Kidney glomerular epithelial cell (primary cell): ENCODE results near the gene HNRNPR.
"Not testable (repeated sequence)": the region's sequence is repeated elsewhere in the genome, so short reads cannot be mapped to it uniquely, and the experiment has no call there.

Source experiments
- DNase-seq: peaks from one replicate; lab custom pipeline; 2025; lab: John Stamatoyannopoulos, UW

Gene HNRNPR

DNA sequence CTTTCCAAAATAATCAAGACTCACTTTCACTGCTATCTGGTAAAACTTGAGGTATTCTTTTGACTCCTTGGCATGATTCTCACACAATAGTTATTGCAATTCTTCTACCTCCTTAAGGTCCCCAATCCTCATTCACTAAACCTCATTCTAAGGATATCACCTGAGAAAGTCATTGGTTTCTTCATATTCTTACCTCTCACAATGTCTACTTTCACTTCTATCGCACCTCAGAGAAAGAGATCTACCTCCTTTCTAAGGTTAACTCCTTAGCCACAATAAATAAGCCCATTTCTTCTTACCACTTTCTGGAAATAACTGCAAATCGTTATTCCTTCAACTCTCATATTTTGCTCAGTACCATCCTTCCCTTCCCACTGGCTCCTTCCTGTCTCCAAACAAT lies 18.7 kb downstream of the HNRNPR start:
- DNase-seq, result no peak

DNA sequence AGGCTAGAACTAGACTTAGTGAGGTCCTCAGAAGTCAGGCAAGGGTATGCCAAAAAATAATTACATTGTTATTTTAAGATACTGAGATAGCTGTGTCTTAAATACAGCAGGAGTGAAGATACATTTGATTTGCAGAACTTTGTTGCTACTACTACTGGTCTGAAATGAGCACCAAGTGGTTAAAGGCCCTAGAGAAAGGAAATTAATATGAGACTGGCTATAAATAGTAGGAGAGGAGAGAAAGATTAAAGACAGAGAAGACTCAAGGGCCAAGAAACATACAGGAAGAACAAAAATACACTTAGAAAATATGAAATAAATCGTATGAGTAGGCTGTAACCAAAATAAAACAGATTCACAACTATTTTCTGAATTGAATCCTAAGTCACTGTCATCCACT lies 21.3 kb downstream of the HNRNPR start:
- DNase-seq, result no peak

DNA sequence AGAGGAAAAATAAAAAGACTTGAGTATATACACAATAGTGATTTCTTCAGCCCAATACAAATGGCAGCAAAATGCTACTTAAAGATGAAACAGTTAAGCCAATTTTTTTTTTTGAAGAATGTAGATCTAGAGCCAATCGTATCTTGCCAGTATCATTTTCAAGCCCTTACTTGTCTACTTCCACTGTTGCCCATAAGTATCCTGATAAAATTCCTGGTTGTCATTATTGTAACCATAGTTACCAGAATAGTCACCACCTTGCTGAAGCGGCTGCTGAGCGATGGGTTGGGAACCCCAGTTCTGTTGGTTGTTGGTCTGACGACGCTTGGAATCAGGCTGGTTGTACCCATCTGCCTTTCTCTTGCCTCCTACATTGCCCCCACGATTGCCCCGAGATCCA lies 33.8 kb downstream of the HNRNPR start:
- DNase-seq, result not testable (repeated sequence)

DNA sequence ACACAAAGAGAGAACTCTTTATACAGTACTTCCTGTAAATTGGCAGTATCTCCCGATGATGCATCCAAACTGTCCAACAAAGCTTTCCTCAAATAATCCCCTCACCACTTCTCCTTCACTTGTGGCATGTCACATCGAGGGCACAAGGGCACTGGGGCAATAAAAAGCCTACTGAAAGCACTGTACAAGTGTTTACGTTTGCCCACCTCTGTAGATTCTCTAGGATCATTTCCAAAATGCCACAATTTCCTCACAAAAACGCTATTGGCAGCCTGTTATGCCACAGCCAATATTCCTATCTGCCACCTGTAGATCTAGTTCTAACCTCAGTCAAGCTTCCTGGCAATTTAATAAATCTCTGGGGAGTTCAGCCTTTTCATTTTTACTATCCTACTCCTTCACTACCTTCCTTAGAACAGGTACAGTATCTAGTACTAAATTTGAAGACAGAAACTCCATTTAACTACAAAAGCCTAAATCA lies 39.9 kb downstream of the HNRNPR start:
- DNase-seq, result no peak

DNA sequence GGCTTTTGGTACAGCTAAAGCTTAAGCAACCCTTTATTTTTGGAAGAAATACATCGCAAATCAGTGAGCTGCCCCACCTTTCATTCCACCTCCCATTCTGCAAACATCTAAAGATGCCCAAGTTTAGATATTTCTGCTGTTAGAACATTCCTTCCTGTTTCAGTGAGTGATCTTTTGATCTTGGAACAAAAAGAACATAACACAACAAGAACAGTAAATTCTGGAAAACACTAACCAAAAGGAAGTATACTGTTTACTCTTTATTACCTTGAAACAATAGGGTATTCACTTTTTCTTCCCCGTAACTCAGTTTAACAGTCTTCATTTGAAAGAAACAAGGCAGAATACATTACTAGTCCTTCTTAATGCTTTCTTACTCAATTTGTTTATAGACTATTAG lies 40.6 kb downstream of the HNRNPR start:
- no peak for DNase-seq

DNA sequence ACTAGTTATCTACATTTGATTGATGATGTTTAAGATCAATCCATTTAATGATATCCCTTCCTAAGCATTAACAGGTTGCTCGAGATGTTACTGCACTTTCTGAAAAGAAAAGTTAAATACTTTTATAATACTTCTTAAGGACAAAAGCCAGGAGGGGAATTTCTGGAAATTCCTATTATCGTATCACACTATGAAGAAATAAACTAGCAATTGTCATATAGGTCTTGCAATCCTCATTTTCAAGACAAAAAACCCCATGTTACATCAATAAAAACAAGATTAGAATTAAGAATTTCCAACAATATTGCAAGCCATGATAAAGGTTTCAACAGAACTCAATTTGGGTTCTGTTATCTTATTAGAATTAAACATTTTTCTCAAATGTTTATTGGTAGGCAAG lies 47.2 kb downstream of the HNRNPR start:
- DNase-seq, result no peak

DNA sequence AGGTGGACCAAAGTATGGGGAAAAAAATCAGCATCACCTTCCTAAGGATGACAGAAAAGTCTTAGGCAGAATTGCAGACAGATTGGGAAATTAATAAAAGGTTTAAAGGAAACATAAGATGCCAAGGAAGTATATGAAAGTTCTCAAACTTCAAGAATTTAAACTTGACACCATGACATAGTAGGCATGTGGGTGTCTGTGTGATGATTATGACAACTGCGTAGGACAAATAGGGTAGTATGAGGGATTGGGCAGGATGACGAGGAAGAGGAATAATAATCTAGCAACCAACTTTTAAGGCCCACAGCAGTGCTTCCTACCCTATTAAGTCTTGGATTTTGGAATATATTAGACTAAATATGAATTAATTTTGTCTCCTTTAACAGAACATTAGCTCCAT lies 52.4 kb downstream of the HNRNPR start:
- DNase-seq, result no peak

DNA sequence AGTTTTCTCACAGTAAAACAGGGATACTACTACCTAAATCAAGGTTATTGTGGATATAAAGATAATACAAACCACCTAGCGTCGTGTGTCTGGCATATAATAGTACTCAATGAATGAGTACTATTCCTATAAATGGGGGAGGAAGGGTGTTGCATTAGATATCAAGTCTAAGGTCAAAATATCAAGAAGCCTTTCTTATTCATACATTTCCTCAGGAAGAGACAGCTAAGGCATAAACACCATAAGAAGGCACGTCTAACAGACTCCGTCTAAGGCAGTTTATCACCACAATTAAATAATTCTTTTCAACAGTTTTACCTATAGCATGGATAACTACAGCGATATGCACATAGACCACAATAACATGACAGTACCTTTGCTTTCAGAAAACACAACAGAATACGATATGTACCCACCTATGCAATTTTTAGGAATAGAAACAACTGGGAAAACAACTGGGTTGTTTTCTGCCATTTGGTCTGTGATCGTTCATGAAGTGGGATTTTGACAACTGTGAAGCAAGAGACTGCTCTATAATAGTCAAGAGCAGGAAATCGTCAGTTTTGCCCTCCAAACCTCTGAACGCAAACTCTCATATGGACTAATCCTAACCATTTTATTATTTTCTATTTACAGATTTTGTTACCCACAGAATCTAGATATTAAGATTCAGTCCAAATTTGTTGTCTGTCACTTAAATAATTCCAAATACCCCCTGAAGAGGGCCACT lies 53.1 kb downstream of the HNRNPR start:
- DNase-seq, result no peak

DNA sequence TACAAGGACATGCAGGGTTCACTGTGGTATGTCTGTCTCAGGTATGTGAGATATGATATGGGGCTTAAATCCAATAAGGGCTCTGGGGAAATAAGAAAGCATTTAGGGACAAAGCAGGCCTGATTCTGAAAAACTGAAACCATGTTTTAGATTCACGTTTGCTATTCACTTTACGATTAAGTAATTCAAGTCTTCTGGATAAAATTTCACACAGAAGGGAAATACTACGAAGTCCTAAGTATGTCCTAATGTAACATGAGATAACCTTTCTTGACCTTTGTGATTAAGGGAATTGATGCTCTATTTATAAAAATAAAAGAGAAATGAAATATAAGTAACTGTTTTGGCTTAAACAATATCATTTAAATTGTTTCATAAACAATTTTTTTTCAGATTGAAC lies 55.4 kb downstream of the HNRNPR start:
- no peak for DNase-seq

DNA sequence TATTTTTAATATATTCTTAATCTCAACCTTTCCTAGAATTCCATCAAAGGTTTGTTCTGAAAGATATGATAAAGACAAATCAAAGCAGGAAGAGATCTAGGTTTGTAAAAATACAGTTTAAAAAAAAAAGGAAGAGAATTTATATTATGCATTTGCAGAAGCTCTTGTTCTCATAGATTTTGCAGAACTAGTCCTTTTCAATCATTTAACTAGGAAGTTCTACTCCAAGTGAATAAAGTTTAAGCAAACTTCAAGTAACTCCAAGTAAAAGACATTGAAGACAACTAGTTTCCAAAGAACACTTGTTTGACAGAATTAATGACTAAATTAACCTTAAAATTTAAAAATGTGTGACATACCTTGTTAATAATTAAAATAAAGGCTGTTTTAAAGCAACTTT lies 55.9 kb downstream of the HNRNPR start:
- DNase-seq, result no peak

DNA sequence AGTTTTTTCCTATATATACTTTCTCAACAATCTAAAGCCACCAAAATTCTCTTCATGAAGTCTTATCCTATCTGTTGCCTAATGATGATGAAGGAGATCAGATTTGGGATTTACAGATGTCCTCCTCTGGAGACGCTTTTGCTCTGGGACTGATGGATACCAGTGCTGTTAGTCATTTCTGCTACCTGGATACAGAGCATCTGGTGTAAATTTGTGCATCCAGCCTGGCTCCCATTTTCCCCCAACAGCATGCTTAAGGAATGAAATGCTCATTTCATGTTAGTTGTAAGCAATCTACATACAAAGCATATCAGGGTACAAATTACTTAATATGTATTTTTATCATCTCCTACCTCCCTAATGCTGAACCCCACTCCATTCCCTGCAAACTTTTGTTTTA lies 57.7 kb downstream of the HNRNPR start:
- no peak for DNase-seq

DNA sequence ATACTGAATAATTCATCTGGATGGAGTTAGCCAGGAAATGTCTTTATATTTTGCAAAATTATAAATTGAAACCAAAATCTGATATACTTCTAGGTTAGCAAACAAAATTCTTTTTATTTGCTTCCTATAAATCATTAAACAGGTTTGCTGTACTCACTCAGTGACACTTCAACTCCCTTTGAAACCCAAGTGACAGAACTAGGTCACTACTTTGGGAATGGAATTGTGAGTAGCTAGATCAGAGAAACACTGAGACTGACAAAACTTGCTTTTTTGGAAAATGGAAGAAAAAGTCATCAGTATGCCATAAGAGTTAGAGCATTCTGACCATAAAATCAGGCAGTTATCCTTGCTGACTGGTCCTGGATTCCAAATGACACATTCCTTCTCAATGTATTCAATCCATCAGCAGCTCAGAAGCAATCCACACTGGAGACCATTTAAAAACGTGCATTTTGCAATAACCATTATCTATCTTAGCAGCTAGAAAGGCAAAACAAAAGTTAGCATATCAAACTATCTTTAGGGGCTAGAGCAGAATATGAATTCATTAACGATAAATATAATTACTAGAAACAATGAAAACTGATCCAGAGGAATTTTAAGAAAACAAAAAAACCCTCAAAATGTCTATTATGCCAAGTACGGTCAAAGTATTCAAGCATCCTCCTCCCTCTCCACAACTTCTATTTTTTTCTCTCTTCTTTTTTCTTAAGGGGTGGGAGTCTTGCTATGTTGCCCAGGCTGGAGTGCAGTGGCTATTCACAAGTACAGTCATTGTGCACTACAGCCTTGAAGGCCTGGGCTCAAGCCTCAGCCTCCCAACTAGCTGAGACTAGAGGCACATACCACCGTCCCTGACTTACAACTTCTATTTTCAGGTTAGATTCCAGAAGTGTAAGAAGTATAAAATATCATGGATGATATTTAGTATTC lies 60.1 kb downstream of the HNRNPR start:
- DNase-seq, result peak; percentile 17

DNA sequence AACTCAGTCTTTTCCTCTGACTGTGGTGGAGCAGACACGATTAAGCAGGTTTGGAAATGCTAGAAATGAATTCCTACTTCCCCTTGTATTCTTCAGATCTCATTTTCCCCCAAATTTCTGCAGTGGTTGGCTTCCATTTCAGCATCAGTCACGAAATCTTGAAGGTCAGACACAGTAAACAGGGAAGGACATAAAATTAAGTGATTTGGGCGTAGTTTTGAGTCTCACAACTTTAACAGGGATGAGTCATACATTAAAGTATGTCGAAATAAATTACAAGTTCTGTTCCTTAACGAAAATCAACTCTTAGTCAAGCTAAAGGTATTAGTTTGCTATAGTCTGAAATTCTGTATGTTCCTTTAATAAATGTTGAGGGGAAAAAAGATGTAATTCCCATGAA lies 61.1 kb downstream of the HNRNPR start:
- no peak for DNase-seq

DNA sequence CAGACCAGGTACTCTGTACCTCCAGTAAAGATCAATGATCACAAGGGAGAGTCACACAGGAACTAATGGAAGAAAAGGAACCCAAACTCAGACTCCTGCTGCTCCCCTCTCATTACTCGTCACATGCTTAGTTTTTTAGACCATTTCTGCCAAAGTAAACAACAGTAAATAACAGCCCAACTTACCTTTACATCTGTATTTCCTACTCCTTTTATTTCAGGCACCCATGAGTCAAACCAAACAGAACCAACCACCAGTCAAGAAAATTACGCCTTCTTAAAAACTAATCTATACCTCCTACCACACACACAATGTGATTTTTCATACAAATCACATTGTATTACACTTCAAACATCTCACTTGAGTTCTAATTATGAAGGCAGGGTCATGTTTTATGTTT lies 65.4 kb downstream of the HNRNPR start:
- no peak for DNase-seq

DNA sequence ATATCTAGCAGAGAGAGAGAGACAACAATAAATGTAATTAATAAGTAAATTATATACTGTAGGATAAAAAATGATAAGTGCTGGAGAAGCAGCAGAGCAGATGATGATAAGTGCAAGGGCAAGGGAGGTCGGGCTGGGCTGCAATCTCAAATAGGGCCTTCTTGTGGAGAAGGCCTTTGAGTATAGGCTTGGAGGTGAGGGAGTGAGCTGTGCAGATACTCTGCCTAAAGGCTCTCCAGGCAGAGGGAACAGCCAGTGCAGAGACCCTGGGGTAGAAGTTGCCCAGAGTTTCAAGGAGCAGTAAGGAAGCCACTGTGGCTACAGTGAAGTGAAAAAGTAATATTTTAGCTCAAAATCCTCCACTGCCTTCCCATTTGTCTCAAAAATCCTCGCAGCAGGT lies 67.6 kb downstream of the HNRNPR start:
- DNase-seq, result no peak

DNA sequence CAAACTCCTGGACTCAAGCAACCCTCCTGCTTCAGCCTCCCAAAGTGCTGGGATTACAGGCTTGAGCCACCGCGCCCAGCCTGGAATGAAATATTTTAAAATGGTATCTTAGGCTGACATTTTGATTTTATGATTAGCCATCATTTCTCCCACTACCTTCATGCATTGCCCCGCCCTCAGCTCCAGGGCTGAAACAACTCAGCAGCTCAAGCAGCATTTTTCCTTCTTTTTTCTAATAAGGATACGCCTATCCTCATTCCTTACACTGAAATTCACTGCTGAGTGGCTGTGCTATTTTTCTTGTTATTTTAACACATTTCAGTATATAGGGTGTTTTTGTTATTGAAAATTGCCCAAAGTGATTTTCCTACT lies 70.0 kb downstream of the HNRNPR start:
- no peak for DNase-seq

DNA sequence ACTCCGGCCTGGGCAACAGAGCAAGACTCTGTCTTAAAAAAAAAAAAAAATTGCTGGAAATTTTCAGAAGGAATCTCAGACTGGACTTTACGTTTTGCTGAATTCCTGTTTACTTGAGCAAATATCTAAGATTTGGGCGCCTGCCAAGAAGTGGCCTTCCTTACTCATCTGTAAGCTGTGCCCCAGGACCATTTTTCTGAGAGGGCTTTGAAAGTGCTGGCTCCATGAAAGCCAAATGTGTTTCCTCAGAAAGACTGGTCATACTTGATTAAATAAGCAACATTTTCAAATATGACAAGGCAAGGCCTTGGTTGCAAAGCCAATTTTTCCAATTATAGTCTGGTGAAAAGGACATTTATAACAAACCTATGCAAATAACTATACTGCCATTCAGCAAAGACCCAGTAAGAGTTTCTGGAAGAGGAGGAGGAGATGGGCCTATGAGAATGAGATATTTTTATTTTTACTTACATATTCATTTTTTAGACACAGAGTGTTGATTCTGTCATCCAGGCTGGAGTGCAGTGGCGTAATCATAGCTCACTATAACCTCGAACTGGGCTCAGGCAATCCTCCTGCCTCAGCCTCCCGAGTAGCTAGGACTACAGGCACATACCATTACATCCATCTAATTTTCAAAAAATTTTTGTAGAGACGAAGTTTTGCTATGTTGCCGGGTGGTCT lies 70.5 kb downstream of the HNRNPR start:
- DNase-seq, result peak; percentile 18

DNA sequence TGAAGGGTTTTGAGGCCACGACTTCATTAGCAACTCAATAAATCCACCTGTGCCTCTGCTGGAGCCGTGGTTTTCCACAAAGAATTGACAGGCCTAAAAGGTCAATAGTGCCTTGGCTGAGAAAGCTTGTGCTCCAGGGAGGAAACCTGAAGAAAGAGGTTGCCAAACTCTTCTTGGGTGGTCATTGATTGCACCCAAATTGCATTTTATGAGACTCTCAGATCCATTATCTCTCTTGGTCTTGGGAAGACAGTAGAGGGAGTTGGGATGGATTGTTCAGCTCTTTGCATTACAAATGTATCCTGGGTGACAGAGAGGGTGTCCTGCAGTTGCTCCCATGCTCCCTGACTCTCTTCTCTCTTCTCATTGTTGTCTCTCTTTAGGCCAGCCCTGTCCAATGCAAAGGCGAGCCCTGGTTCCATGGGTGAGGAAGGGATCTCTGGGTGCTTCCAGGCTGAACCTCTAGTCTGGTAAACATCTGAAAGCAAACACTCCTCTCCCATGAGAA lies 80.7 kb downstream of the HNRNPR start:
- no peak for DNase-seq

DNA sequence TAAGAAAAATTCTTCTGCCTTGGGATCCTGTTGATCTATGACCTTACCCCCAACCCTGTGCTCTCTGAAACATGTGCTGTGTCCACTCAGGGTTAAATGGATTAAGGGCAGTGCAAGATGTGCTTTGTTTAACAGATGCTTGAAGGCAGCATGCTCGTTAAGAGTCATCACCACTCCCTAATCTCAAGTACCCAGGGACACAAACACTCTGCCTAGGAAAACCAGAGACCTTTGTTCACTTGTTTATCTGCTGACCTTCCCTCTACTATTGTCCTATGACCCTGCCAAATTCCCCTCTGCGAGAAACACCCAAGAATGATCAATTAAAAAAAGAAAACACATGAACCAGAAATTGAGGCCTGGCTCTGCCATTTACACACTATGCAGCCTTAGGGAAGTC lies 86.0 kb downstream of the HNRNPR start:
- not testable (repeated sequence) for DNase-seq

DNA sequence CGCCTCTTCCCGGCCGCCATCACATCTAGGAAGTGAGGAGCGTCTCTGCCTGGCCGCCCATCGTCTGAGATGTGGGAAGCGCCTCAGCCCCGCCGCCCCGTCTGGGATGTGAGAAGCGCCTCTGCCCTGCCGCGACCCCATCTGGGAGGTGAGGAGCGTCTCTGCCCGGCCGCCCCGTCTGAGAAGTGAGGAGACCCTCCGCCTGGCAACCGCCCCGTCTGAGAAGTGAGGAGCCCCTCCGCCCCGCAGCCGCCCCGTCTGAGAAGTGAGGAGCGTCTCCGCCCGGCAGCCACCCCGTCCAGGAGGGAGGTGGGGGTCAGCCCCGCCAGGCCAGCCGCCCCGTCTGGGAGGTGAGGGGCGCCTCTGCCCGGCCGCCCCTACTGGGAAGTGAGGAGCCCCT lies 86.7 kb downstream of the HNRNPR start:
- not testable (repeated sequence) for DNase-seq
